ENCODE measurements around the gene DTHD1.

DTHD1 gene

DNA sequence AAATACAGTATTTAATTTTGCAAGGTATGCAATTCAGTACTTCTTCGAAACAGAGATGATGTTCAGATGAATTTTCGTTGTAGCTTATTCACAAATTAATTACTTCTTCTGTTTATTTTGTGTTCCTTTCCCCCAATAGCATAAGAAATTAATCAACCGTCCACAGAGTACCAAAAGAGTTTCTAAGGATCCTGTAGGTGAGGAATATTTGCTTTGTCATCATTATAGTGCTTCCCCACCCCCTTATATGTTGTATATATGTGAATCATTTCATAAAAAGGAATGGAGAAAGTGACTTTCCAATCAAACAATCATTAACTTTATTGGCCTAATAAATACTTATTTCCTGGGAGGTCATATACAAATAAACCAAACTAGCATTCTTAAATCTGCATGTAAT, 57.6 kb downstream of the DTHD1 start:
- in situ Hi-C loops (cut with MboI; ENCODE audit: low sequenced_read_pairs) = no loop called here

DNA sequence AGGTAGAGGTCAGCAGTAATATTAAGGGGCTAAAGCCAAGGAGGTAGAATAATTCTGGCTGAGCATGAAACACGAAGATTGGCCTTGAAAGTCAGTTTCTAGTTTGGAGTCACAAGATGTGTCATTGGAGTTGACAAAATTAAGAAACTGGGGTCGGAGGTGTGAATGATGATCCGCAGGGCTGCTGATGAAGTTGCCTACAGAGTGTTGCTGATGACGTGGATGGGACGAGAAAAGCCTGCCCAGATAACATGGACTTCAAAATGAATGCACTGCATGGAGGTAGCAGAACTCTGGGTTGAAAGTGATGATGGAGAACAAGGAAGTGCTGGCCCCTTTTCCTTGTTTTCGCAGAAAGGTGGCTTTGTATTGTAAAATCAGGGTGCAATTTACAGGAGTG, 60.5 kb downstream of the DTHD1 start:
- in situ Hi-C loops (cut with MboI; ENCODE audit: low sequenced_read_pairs) = no loop called here

DNA sequence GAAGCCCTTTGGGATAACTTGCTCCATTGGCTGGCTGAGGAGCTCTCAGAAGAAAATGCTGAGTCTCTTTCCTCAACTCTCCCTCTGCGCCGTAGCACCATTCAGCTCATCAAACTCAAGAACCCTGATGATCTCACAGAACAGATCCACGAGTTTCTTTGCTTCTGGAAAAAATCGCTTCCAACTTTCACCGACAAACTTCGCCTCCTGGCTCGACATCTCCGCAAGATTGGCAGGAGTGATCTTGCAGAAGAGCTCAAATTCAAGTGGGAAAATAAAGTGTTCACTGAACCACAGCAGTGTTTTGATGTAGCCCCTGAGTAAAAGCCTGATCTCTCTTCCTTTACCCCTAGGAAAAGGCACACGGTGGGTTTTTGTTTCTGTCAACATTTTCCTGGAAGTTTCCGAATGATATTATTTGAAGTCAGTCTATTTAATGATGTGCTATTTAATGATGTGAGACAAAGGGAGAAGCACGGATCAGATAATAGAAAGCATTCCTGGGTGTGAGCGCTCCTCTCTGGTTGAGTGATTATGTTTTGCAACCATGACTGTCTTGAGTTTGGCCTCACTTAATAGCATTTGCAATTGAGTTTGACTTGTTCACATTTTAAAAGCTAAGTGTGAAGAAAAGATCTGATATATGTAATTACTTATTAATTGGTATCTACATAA, 62.2 kb downstream of the DTHD1 start:
- in situ Hi-C loops (cut with MboI; ENCODE audit: low sequenced_read_pairs) = no loop called here

DNA sequence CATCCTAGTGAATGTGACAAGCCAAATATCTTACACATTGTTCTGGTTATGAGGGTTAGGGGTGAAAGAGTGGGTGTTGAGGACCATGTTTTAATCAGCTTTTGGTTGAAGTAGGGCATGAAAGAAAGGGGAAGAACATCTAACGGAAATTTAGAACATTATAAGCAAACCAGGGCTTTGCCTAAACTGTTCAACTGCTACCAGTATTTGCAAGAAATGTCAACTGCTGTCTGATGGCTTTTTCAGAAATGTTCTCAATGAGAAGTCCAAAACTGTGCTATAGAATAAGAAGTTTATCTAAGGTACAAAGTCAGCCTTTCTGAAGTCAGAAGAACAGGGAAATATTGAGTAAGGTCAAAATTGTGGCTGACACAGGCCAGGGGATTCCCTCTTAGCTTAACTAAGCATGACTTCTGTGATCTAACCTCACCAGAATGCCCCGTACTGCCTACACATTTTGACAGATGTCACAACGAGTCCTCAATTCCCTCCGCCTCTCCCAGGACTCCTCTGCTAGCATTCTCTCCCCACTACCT, 67.1 kb downstream of the DTHD1 start:
- in situ Hi-C loops (cut with MboI; ENCODE audit: low sequenced_read_pairs) = no loop called here

GRCh38 chr4:36349938-36350549, 68.6 kb downstream of the DTHD1 start:
- in situ Hi-C loops (cut with MboI; ENCODE audit: low sequenced_read_pairs) = no loop called here

- in situ Hi-C loops (cut with MboI; ENCODE audit: low sequenced_read_pairs) = no loop called here
Observed at GRCh38 chr4:36351082-36351666, 69.8 kb downstream of the DTHD1 start.

- in situ Hi-C loops (cut with MboI; ENCODE audit: low sequenced_read_pairs) = no loop called here
Observed at GRCh38 chr4:36353998-36354397, 72.6 kb downstream of the DTHD1 start.

- in situ Hi-C loops (cut with MboI; ENCODE audit: low sequenced_read_pairs) = no loop called here
Observed at GRCh38 chr4:36358173-36358572, 76.8 kb downstream of the DTHD1 start.

DNA sequence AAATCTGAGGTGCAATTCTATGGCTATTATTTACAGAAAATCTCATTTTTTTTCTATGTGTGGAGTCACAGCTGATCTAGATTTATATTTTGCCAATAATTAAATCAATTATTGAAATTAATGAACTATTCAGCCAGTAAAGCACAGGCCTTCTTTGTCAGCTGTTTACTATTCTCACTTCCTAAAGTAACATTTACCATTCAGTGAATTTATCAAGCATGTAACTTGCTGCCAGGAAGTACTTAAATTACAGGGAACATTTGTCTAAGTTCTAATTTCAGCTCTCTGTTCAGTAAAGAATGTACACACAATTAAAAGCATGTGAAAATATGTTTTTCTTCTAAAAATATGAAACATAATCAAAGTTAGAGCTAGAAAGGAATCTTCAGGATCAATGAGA, 79.3 kb downstream of the DTHD1 start:
- in situ Hi-C loops (cut with MboI; ENCODE audit: low sequenced_read_pairs) = no loop called here

GRCh38 chr4:36363024-36363423, 81.6 kb downstream of the DTHD1 start:
- in situ Hi-C loops (cut with MboI; ENCODE audit: low sequenced_read_pairs) = no loop called here

GRCh38 chr4:36374836-36375511, 93.6 kb downstream of the DTHD1 start:
- in situ Hi-C loops (cut with MboI; ENCODE audit: low sequenced_read_pairs) = loop anchor here (25.0 kb wide), 1 partner anchor 1012 kb away; no protein-coding TSS in a partner anchor

DNA sequence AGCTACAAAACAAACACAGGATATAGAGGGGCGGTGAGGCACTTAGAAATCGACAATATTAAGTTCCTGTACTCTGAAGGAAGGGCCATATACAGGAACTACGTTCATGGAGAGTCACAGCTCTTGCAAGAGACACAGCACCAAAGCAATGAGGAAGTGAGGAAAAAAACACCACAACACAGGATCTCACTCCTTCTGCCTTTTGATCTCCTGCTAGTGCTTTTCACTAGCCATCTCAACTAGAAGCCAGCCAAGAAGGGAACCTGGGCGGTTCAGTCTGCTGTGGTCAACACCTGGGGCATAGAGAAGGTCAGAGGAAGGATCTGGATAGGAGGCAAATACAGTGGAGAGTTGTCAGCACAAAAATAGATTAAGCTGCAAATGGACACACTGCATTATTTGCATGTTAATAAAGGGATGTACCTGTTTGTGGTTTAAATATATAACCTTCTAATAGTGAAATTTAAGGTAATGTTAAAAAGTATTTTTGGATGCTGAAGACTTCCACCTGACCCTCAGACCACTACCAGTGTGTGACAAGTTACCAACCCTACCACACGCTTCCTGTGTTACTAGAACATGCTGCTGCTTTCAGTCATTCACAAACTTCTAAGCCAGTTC, 104.6 kb downstream of the DTHD1 start:
- in situ Hi-C loops (cut with MboI; ENCODE audit: low sequenced_read_pairs) = loop anchor here (25.0 kb wide), 1 partner anchor 1001 kb away; no protein-coding TSS in a partner anchor

GRCh38 chr4:36386691-36387090, 105.3 kb downstream of the DTHD1 start:
- in situ Hi-C loops (cut with MboI; ENCODE audit: low sequenced_read_pairs) = loop anchor here (25.0 kb wide), 1 partner anchor 1001 kb away; no protein-coding TSS in a partner anchor

DNA sequence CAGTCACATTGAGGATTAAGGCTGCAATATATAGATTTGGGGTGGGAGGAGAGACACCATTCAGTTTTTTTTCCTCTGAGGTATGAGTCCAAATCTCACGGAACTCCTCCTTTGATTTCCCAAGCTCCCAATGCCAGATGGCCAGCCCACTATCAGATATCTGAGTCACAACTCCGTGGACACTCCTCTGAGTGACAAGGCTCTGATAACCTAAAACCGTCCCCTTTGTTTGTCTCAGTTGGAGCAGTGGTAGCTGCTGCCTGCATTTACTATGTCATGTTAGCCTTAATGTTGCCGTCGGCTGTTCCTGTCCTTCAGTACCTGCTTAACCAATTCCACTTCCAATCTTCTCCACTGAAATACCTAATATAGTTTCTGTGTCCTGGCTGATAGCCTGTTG, 107.3 kb downstream of the DTHD1 start:
- in situ Hi-C loops (cut with MboI; ENCODE audit: low sequenced_read_pairs) = loop anchor here (25.0 kb wide), 1 partner anchor 999 kb away; no protein-coding TSS in a partner anchor

GRCh38 chr4:36391411-36391810, 110.0 kb downstream of the DTHD1 start:
- in situ Hi-C loops (cut with MboI; ENCODE audit: low sequenced_read_pairs) = loop anchor here (25.0 kb wide), 1 partner anchor 996 kb away; no protein-coding TSS in a partner anchor

DNA sequence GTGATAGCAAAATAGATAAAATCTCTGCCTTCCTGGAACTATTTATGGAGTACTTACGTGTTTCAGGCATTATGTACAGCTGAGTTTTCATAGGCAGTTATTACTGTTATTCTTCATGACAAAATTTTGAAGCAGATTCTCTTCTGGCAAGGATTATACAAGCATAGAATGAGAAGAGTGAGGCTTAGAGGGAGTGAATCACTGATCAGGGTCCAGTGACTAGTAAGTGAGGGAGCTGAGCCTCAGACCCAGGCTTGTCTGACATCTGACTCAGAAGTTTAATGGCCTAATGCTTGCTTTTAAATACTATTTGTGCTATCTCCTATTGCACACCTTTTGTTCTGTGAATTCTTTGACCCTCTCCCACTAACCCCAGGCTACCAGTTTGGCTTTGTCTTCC, 110.6 kb downstream of the DTHD1 start:
- in situ Hi-C loops (cut with MboI; ENCODE audit: low sequenced_read_pairs) = loop anchor here (25.0 kb wide), 1 partner anchor 995 kb away; no protein-coding TSS in a partner anchor

DNA sequence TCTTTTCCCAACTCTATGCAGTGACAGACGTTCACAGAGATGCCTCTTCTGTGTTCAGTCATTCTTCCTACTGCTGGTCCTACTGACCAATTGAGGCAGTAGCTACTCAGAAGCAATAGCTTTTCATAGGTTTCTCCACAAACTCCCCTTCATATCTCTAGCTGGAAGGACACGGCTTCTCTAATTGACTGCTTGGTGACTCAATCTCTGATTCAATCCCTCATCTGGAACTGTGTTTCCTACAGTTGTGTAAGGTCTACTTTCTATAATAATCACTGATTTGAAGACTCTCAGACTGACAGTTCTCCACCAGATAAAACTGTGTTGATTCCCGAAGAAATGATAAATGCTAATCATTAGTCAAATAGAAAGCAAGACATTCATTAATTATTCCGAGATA, 111.5 kb downstream of the DTHD1 start:
- in situ Hi-C loops (cut with MboI; ENCODE audit: low sequenced_read_pairs) = loop anchor here (25.0 kb wide), 1 partner anchor 994 kb away; no protein-coding TSS in a partner anchor
